GM18502 (cell line): ENCODE data around the gene EXOC3.

ENCODE experiments used
- ATAC-seq: cut with Tn5 transposase; IDR thresholded peaks from one replicate; pipeline ENCODE4 v1.9.1; 2021; ENCODE audit warnings: mild to moderate bottlenecking; ENCODE audit not compliant: unreplicated experiment, poor library complexity

Gene EXOC3

DNA sequence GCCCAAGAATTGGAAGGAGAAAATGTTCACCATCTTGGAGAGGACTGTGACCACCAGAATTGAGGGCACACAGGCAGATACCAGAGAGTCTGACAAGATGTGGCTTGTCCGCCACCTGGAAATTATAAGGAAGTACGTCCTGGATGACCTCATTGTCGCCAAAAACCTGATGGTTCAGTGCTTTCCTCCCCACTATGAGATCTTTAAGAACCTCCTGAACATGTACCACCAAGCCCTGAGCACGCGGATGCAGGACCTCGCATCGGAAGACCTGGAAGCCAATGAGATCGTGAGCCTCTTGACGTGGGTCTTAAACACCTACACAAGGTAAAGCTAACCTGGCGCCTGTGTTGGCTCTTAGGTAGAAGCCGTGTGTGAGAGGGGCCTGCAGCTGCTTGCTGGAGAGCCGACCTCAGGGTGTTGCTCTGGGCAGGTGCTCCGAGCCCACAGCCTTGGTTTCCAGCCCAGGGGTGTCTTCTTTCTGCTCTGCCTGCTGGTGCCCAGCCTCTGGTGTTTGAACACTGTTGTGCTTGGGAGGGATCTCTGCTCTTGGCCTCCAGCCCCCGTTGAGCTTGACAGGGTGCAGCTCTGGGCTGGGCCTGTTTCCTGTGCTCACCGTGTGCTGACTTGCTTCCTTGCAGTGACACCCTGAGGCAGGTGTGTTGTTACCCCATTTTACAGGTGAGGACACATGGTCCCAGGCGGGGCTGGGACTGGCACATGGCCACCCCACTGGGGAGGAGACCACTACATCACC, 10.9 kb downstream of the EXOC3 start:
- ATAC-seq = no peak

- no peak for ATAC-seq
Measured at GRCh38 chr5:454936-455335, 12.0 kb downstream of the EXOC3 start.

DNA sequence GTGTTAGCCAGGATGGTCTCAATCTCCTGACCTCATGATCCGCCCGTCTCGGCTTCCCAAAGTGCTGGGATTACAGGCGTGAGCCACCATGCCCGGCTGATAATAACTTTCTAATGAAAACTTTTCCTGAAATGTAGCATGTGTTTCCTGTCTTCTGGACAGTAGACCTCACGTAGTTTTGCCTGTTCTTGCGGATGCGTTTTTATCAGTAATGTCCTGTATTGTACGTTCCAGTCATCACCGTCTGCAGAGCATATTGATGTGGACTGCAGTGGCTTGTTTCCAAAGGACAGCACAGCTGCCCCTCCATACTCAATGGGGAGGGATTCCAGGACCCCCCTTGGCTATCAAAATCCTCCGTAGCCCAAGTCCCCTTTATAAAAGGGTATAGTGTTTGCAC, 12.8 kb downstream of the EXOC3 start:
- no peak for ATAC-seq

DNA sequence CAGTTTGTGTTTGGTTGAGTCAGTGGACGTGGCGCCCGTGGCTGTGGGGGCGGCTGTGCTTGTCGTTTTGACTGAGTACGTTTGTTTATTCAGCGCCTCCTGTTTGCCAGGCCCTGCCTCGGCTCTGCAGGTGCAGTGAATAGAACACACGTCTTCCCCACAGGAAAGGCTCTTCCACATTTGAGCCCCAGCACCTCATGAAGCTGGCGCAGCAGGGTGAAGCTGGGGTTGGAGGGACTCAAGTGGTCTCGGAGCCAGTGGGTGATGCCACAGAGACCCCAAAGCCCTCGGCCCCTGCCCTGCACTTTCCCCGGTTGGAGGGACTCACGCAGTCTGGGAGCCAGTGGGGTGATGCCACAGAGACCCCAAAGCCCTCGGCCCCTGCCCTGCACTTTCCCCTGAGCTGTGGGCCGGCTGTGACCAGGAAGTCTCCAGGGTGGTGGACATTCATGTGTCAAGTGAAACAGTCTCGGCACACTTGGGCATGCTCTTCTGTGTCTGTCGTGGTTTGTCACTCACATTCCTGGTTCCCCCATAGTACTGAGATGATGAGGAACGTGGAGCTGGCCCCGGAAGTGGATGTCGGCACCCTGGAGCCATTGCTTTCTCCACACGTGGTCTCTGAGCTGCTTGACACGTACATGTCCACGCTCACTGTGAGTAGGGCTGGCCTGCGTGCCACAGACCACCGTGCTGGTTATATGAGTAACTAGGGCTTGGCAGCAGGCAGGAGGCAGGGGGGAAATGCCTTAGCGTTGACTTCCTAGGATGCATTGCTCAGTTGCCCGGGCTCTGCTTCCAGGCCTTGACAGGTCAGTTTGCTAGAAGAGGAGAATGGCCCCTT, 13.6 kb downstream of the EXOC3 start:
- no peak for ATAC-seq

DNA sequence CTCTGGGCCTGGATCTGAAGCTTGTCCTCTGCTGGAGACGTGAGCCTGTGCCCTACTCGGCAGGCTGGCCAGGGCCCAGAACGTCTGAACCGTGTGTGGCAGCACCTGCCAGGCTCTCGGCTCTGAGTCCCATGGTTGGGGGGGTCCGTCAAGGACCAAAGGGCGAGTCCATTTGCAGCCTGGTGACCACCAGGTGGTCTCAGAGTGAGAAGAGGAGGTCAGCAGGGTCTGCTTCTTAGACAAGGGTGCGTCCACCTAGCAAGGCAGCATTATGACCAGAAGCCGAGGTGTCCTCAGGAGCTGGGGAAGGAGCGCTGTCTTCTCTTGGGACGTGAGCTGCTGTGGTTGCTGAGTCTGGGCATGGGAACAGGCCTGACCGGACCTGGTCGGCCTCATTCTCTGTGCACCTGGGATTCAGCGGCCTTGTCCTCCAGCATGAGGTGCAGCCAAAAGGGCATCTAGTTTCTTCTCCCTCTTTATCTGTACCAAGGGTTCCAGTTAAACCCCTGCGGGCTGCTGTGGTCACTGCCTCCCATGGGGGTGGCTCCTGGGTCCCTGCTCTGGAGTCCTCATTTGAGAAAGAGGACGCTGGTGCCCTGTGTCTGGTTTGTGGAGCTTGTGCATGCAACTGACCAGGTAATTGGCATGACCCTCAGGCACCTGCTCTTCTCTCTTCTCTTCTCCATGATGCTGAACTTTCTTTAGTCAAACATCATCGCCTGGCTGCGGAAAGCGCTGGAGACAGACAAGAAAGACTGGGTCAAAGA, 14.4 kb downstream of the EXOC3 start:
- ATAC-seq = no peak

DNA sequence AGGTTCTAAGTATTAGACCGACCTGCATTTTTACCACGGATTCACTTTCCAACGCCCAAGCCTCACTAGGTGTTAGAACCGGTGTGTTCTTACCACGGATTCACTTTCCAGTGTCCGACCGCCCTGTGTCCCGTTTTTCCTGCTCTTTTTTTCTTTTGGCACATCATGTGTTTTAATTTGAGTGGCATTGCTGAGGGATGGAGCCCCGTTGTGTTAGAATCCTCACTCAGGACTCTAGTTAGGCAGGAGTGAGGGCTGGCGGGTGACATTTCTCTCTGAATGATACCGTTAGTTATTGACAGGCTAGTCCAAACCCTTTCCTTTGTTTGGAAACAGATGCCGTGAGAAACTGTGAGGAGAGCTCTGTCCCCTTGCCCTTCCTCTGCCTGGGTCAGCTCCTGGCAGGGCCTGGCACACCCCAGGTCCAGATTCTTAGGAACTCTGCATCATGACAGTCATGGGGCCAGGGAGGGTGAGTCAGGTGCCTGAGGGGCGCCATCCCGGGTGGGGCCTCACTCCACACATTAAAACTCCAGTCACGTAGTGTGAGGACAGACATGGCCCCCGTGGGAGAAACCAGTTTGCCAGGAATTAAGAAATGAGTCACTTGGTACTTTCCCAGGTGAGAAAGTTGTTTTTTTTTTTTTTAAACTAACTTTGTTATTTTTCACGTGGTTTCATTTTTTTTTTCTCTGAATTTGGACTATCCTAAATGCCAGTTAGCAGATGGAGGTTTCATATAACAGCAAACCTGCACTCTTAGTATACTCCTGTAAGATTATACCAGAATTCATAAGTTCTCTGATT, 15.8 kb downstream of the EXOC3 start:
- peak; percentile 72 for ATAC-seq

- ATAC-seq = no peak
Measured at GRCh38 chr5:459562-460272, 16.7 kb downstream of the EXOC3 start.

DNA sequence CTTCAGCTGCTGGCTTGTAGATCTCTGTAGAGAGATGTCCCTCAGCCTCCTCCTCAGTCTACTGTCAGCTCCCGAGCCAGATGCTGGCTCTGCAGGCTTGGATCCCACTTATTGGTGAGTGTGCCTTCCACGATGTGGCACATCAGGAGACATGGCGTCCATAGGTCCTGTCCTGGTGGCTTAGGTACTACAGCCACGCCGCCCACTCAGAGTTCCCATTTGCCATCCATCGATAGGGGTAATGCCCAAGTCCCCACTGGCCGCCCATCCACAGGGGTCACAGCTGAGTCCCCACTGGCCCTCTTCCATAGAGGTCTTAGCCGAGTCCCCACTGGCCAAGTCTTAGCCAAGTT, 17.3 kb downstream of the EXOC3 start:
- ATAC-seq = no peak

DNA sequence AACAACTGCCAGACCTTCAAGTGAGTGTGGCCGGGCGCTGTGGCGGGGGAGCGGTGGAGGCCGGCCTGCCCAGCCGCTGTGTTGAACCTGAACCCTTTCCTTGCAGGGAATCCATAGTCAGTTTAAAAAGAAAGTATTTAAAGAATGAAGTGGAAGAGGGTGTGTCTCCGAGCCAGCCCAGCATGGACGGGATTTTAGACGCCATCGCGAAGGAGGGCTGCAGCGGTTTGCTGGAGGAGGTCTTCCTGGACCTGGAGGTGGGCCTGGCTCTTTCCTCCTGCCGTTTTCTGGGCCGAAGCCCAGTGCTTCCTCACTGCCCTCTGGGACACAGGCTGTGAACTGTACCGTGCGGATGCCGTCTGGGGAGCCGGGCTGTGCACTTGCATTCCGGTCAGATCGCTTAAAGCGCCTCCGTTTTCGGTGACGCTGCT, 19.1 kb downstream of the EXOC3 start:
- no peak for ATAC-seq

- ATAC-seq = no peak
Measured at GRCh38 chr5:463301-463700, 20.3 kb downstream of the EXOC3 start.

DNA sequence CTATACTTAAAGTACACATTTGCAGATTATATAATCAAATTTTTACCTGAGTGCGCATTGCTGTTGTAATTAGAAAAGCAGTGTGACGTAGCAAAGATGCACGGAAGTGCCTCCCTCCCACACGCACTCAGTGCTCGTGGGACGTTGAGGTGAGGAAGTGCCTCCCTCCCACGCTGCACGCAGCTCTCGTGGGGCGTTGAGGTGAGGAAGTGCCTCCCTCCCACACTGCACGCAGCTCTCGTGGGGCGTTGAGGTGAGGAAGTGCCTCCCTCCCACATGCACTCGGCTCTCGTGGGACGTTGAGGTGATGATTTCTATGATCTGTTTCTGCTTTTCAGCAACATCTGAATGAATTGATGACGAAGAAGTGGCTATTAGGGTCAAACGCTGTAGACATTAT, 21.0 kb downstream of the EXOC3 start:
- ATAC-seq = no peak

- ATAC-seq = no peak
Measured at GRCh38 chr5:464446-464842, 21.5 kb downstream of the EXOC3 start.

GRCh38 chr5:464843-465590, 22.0 kb downstream of the EXOC3 start:
- no peak for ATAC-seq

DNA sequence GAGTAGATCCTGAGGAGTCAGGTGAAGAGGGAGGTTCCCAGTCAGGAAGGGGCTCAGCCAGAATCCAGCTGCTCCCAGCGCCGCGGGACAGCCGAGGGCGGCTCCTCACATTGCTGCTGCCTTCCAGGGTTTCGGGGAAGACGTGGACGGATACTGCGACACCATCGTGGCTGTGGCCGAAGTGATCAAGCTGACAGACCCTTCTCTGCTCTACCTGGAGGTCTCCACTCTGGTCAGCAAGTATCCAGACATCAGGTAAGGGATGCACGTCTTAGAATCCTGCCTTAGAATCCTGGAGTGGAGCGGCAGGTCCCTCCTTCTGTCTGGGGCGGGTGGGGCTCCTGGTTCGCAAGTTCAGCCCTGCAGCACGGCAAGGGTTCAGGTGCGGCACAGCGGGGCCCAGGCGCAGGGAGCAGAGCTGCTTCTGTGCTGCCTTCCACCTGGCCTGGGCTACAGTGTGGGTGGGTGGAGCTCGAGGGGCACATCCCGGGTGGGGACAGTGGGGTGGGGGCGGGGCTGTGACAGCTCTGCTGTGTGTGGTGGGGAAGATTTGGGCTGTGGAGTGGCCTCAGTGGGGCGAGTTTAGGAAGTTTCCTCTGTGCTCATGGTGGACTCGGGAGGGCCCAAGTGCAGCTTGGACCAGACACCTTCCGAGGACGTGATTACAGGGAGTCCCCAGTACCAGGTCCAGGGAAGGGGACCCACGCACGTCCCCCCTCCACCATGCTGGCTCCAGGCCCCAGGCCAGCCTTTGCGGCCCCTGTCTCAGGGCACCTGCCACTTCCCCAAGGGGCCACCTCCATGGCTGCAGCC, 22.8 kb downstream of the EXOC3 start:
- ATAC-seq = no peak

DNA sequence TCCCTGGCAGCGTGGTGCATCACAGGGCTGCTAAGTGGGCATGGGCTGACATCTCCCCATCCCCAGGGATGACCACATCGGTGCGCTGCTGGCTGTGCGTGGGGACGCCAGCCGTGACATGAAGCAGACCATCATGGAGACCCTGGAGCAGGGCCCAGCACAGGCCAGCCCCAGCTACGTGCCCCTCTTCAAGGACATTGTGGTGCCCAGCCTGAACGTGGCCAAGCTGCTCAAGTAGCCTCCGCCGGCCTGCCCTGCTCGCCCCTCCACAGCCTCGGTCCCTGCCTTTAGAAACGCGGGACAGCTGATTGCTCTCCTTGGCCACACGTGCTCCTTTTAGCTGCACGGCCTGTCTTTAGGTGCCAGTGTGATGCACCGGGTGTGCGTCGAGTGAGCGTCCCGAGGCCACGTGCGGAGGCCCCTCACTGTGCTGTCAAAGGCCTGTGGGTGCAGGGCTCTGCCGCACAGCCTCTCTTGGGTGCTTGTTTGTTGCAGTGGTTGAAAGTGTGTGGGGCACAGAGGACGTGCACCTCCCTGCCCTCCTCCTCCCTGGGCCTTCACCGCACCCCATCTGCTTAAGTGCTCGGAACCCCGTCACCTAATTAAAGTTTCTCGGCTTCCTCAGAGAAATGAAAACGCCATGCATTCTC, 23.8 kb downstream of the EXOC3 start:
- no peak for ATAC-seq

DNA sequence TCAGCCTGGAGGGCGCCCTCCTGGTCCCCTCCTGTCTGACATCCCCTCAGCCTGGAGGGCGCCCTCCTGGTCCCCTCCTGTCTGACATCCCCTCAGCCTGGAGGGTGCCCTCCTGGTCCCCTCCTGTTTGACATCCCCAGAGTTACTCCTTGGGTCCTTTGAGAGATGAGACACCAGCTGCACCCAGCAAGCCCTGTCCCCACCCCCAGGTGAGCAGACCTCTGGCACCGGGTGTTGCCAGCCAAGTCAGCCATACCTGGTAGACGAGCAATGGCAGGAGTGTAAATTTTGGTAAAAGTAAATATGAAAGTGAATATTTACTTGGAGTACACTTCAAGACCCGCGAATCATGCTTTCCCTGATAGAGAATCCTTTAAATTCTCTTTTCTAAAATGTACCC, 25.4 kb downstream of the EXOC3 start:
- ATAC-seq = no peak

- ATAC-seq = no peak
Measured at GRCh38 chr5:469752-470483, 26.9 kb downstream of the EXOC3 start.
